GM21423 (cell line): ENCODE measurements around the gene PPARA.

Source experiments
- ATAC-seq: cut with Tn5 transposase; IDR thresholded peaks from one replicate; pipeline ENCODE4 v1.9.1; 2021; ENCODE audit warnings: mild to moderate bottlenecking, moderate library complexity; ENCODE audit not compliant: unreplicated experiment

PPARA gene

GRCh38 chr22:46142548-46143490 is 7.5 kb upstream of the PPARA start:
- no peak for ATAC-seq

GRCh38 chr22:46143491-46144147 is 6.7 kb upstream of the PPARA start:
- no peak for ATAC-seq

GRCh38 chr22:46145361-46145851 is 4.9 kb upstream of the PPARA start:
- no peak for ATAC-seq

- ATAC-seq = no peak
Measured at GRCh38 chr22:46145896-46146295, 4.4 kb upstream of the PPARA start.

- ATAC-seq = no peak
Measured at GRCh38 chr22:46146329-46146728, 4.0 kb upstream of the PPARA start.

- no peak for ATAC-seq
Measured at GRCh38 chr22:46147061-46147460, 3.3 kb upstream of the PPARA start.

- no peak for ATAC-seq
Measured at GRCh38 chr22:46147471-46148267, 2.7 kb upstream of the PPARA start.

- no peak for ATAC-seq
Measured at GRCh38 chr22:46148336-46148735, 2.0 kb upstream of the PPARA start.

GRCh38 chr22:46148816-46149511 is 1.4 kb upstream of the PPARA start:
- ATAC-seq = no peak

GRCh38 chr22:46149512-46150033 is 753 bp upstream of the PPARA start:
- peak; percentile 5 for ATAC-seq

GRCh38 chr22:46150655-46151477 is 540 bp downstream of the PPARA start:
- ATAC-seq = peak; percentile 29

- no peak for ATAC-seq
Measured at GRCh38 chr22:46153930-46154329, 3.6 kb downstream of the PPARA start.

- no peak for ATAC-seq
Measured at GRCh38 chr22:46156031-46156430, 5.7 kb downstream of the PPARA start.

- no peak for ATAC-seq
Measured at GRCh38 chr22:46158283-46158682, 8.0 kb downstream of the PPARA start.

- ATAC-seq = no peak
Measured at GRCh38 chr22:46159212-46159611, 8.9 kb downstream of the PPARA start.

GRCh38 chr22:46159777-46160176 is 9.5 kb downstream of the PPARA start:
- ATAC-seq = no peak

- no peak for ATAC-seq
Measured at GRCh38 chr22:46162285-46162684, 12.0 kb downstream of the PPARA start.

GRCh38 chr22:46162771-46163556 is 12.6 kb downstream of the PPARA start:
- ATAC-seq = no peak

GRCh38 chr22:46163557-46163888 is 13.2 kb downstream of the PPARA start:
- no peak for ATAC-seq
